Mucosa of rectum (tissue), 2 donors: ENCODE measurements around the gene CPSF4L.

ENCODE experiments used
- H3K27ac ChIP-seq, 2 donors: one replicate each; pipeline ENCODE4 v1.7.0; 2013; ENCODE audit warnings: inconsistent platforms in 2 of 2, low read depth in 2 of 2, low read length in 2 of 2
- H3K27me3 ChIP-seq, 2 donors: one replicate each; pipeline ENCODE4 v1.7.0; 2013; ENCODE audit warnings: low read length in 2 of 2; ENCODE audit not compliant: control insufficient read depth in 2 of 2, insufficient read depth in 2 of 2
- H3K36me3 ChIP-seq, 2 donors: one replicate each; pipeline ENCODE4 v1.7.0; 2013; ENCODE audit warnings: low read length in 2 of 2; ENCODE audit not compliant: control insufficient read depth in 2 of 2, insufficient read depth in 2 of 2
- H3K4me1 ChIP-seq, 2 donors: one replicate each; pipeline ENCODE4 v1.7.0; 2013; ENCODE audit warnings: low read length in 2 of 2, mild to moderate bottlenecking in 1 of 2; ENCODE audit not compliant: control insufficient read depth in 2 of 2, insufficient read depth in 2 of 2
- H3K4me3 ChIP-seq, 2 donors: one replicate each; pipeline ENCODE4 v1.7.0; 2013; ENCODE audit warnings: low read length in 2 of 2
- H3K9ac ChIP-seq, 2 donors: one replicate each; pipeline ENCODE4 v1.7.0; 2013; ENCODE audit warnings: low read length in 2 of 2, low read depth in 1 of 2, mild to moderate bottlenecking in 1 of 2
- H3K9me3 ChIP-seq, 2 donors: one replicate each; pipeline ENCODE4 v1.7.0; 2013; ENCODE audit warnings: low read length in 2 of 2; ENCODE audit not compliant: control insufficient read depth in 2 of 2
- donor health status: healthy.
- donor health status: Normal muscosa, but diverticular disease.

Gene CPSF4L

GRCh38 chr17:73304438-73304837, 42.8 kb upstream of the CPSF4L start:
- no peaks in the 10 kb centered on the region for H3K27me3 ChIP-seq
- no peaks in the 10 kb centered on the region for H3K9me3 ChIP-seq
- H3K9ac ChIP-seq: peak overlapping the region in 1 of 2 donors; percentile 77
- H3K4me3 ChIP-seq: peak overlapping the region in 1 of 2 donors; percentile 64
- peaks cover 0 to 4% of the 10 kb centered on the region in 2 donors for H3K36me3 ChIP-seq
- peaks cover 45 to 47% of the 10 kb centered on the region in 2 donors for H3K4me1 ChIP-seq
- H3K27ac ChIP-seq: peak overlapping the region; percentile 88 to 91

GRCh38 chr17:73302189-73302588, 40.5 kb upstream of the CPSF4L start:
- Histone ChIP-seq H3K4me1 (peaks cover 37% of the 10 kb centered on the region in 2 donors), H3K27me3 (no peaks in the 10 kb centered on the region), H3K9ac (no peak overlapping the region), H3K9me3 (no peaks in the 10 kb centered on the region), H3K4me3 (no peak overlapping the region), H3K27ac (no peak overlapping the region), H3K36me3 (peaks cover 3 to 4% of the 10 kb centered on the region in 2 donors)

GRCh38 chr17:73301369-73301768, 39.7 kb upstream of the CPSF4L start:
- Histone ChIP-seq H3K4me1 (peaks cover 29 to 30% of the 10 kb centered on the region in 2 donors), H3K9ac (no peak overlapping the region), H3K36me3 (peaks cover 3 to 4% of the 10 kb centered on the region in 2 donors), H3K27ac (no peak overlapping the region), H3K9me3 (no peaks in the 10 kb centered on the region), H3K27me3 (no peaks in the 10 kb centered on the region), H3K4me3 (no peak overlapping the region)

- Histone ChIP-seq H3K36me3 (peaks cover 3 to 4% of the 10 kb centered on the region in 2 donors), H3K4me3 (no peak overlapping the region), H3K27me3 (no peaks in the 10 kb centered on the region), H3K27ac (peak overlapping the region in 1 of 2 donors; percentile 1), H3K9me3 (no peaks in the 10 kb centered on the region), H3K9ac (no peak overlapping the region), H3K4me1 (peaks cover 19 to 23% of the 10 kb centered on the region in 2 donors)
These were observed 38.7 kb upstream of the CPSF4L start for GRCh38 chr17:73300392-73300791.

- H3K9ac ChIP-seq: no peak overlapping the region
- H3K4me1 ChIP-seq: peaks cover 11 to 20% of the 10 kb centered on the region in 2 donors
- H3K27ac ChIP-seq: no peak overlapping the region
- H3K9me3 ChIP-seq: no peaks in the 10 kb centered on the region
- no peak overlapping the region for H3K4me3 ChIP-seq
- H3K36me3 ChIP-seq: peaks cover 3 to 5% of the 10 kb centered on the region in 2 donors
- no peaks in the 10 kb centered on the region for H3K27me3 ChIP-seq
These were observed 36.5 kb upstream of the CPSF4L start for GRCh38 chr17:73297934-73298861.

GRCh38 chr17:73293480-73293911, 31.8 kb upstream of the CPSF4L start:
- Histone ChIP-seq H3K36me3 (peaks cover 1 to 2% of the 10 kb centered on the region in 2 donors), H3K9ac (no peak overlapping the region), H3K27ac (no peak overlapping the region), H3K27me3 (no peaks in the 10 kb centered on the region), H3K4me1 (peaks cover 43 to 52% of the 10 kb centered on the region in 2 donors), H3K9me3 (no peaks in the 10 kb centered on the region), H3K4me3 (no peak overlapping the region)

GRCh38 chr17:73293031-73293430, 31.4 kb upstream of the CPSF4L start:
- H3K27me3 ChIP-seq: no peaks in the 10 kb centered on the region
- no peak overlapping the region for H3K4me3 ChIP-seq
- H3K36me3 ChIP-seq: peaks cover 0 to 2% of the 10 kb centered on the region in 2 donors
- no peak overlapping the region for H3K27ac ChIP-seq
- peaks cover 45 to 51% of the 10 kb centered on the region in 2 donors for H3K4me1 ChIP-seq
- H3K9me3 ChIP-seq: no peaks in the 10 kb centered on the region
- no peak overlapping the region for H3K9ac ChIP-seq

GRCh38 chr17:73292031-73292531, 30.4 kb upstream of the CPSF4L start:
- Histone ChIP-seq H3K9ac (peak overlapping the region; percentile 24 to 41), H3K4me1 (peaks cover 46 to 57% of the 10 kb centered on the region in 2 donors), H3K27me3 (no peaks in the 10 kb centered on the region), H3K36me3 (peaks cover 0 to 2% of the 10 kb centered on the region in 2 donors), H3K27ac (peak overlapping the region; percentile 67 to 80), H3K9me3 (no peaks in the 10 kb centered on the region), H3K4me3 (peak overlapping the region in 1 of 2 donors; percentile 19)

- H3K27ac ChIP-seq: peak overlapping the region; percentile 67 to 80
- H3K4me1 ChIP-seq: peaks cover 50 to 57% of the 10 kb centered on the region in 2 donors
- H3K27me3 ChIP-seq: no peaks in the 10 kb centered on the region
- peak overlapping the region; percentile 24 to 41 for H3K9ac ChIP-seq
- no peaks in the 10 kb centered on the region for H3K9me3 ChIP-seq
- peak overlapping the region; percentile 19 to 26 for H3K4me3 ChIP-seq
- peaks cover 3 to 6% of the 10 kb centered on the region in 2 donors for H3K36me3 ChIP-seq
These were observed 29.7 kb upstream of the CPSF4L start for GRCh38 chr17:73291260-73291801.
